Chondrocyte (in vitro differentiated cells): ENCODE data around the gene SFMBT2. TPM values are rescaled to one million over a fixed set of nuclear protein-coding genes. Genes with fewer than 3 reads are reported as not detected.
"Not testable (repeated sequence)": the region's sequence is repeated elsewhere in the genome, so short reads cannot be mapped to it uniquely, and the experiment has no call there.

Experiments
- DNase-seq: peaks from one replicate; pipeline ENCODE4 v3.0.0; 2021; ENCODE audit warnings: mixed read lengths, low spot score
- H3K27ac Mint-ChIP-seq: one replicate; pipeline ENCODE4 v1.8.0; 2021; ENCODE audit warnings: mild to moderate bottlenecking, moderate library complexity, mixed read lengths; ENCODE audit not compliant: unreplicated experiment
- H3K27me3 Mint-ChIP-seq: 2 replicates; pipeline ENCODE4 v1.8.0; 2021; ENCODE audit warnings: low read depth, mixed read lengths
- H3K36me3 Mint-ChIP-seq: 2 replicates; pipeline ENCODE4 v1.8.0; 2021; ENCODE audit warnings: low read depth, mixed read lengths
- H3K4me1 Mint-ChIP-seq: 2 replicates; pipeline ENCODE4 v1.8.0; 2021; ENCODE audit warnings: low read depth, mild to moderate bottlenecking, mixed read lengths
- H3K4me3 Mint-ChIP-seq: one replicate; pipeline ENCODE4 v1.8.0; 2021; ENCODE audit warnings: mild to moderate bottlenecking, moderate library complexity, mixed read lengths; ENCODE audit not compliant: unreplicated experiment
- H3K9me3 Mint-ChIP-seq: 2 replicates; pipeline ENCODE4 v1.8.0; 2021; ENCODE audit warnings: low read depth, mixed read lengths
- CTCF ChIP-seq: fragments of 200-600 bp; sonication (generic); IDR thresholded peaks from 2 replicates; pipeline ENCODE4 v1.5.0; 2021; ENCODE audit warnings: antibody characterized with exemption, mild to moderate bottlenecking, moderate library complexity
- total RNA-seq: library from RNA; stranded (reverse); gene quantifications from 3 replicates; pipeline ENCODE4 v1.2.1, GENCODE V29; 2021

The SFMBT2 gene
- total RNA-seq, 1 donor from 2014 or later, result 1.9 TPM

GRCh38 chr10:7231509-7232414 is 179.1 kb downstream of the SFMBT2 start:
- H3K9me3 Mint-ChIP-seq, result peaks cover 15% of the 10 kb centered on the region
- H3K27ac Mint-ChIP-seq, result no peak overlapping the region
- H3K4me1 Mint-ChIP-seq, result peaks cover 10% of the 10 kb centered on the region
- H3K36me3 Mint-ChIP-seq, result peaks cover 2% of the 10 kb centered on the region
- H3K27me3 Mint-ChIP-seq, result no peaks in the 10 kb centered on the region
- H3K4me3 Mint-ChIP-seq, result no peak overlapping the region
- no peak for TF ChIP-seq CTCF
- DNase-seq, result no peak

- Mint-ChIP-seq H3K4me3 (no peak overlapping the region), H3K36me3 (peaks cover 2% of the 10 kb centered on the region), H3K4me1 (peaks cover 10% of the 10 kb centered on the region), H3K9me3 (peaks cover 9% of the 10 kb centered on the region), H3K27me3 (no peaks in the 10 kb centered on the region), H3K27ac (no peak overlapping the region)
- no peak for TF ChIP-seq CTCF
- no peak for DNase-seq
Measured at GRCh38 chr10:7230951-7231350, 179.9 kb downstream of the SFMBT2 start.

GRCh38 chr10:7230036-7230435 is 180.8 kb downstream of the SFMBT2 start:
- H3K4me1 Mint-ChIP-seq, result peaks cover 10% of the 10 kb centered on the region
- H3K27me3 Mint-ChIP-seq, result no peaks in the 10 kb centered on the region
- H3K36me3 Mint-ChIP-seq, result peaks cover 3% of the 10 kb centered on the region
- no peak overlapping the region for H3K27ac Mint-ChIP-seq
- peaks cover 4% of the 10 kb centered on the region for H3K9me3 Mint-ChIP-seq
- no peak overlapping the region for H3K4me3 Mint-ChIP-seq
- no peak for DNase-seq
- TF ChIP-seq CTCF, result no peak

- Mint-ChIP-seq H3K36me3 (peaks cover 16% of the 10 kb centered on the region), H3K4me3 (no peak overlapping the region), H3K4me1 (no peaks in the 10 kb centered on the region), H3K9me3 (peaks cover 25% of the 10 kb centered on the region), H3K27me3 (no peaks in the 10 kb centered on the region), H3K27ac (no peak overlapping the region)
- no peak for TF ChIP-seq CTCF
- DNase-seq, result no peak
Measured at GRCh38 chr10:7225133-7225532, 185.7 kb downstream of the SFMBT2 start.

- no peak overlapping the region for H3K27ac Mint-ChIP-seq
- H3K27me3 Mint-ChIP-seq, result no peaks in the 10 kb centered on the region
- no peak for DNase-seq
- peak; percentile 56 for TF ChIP-seq CTCF
- H3K9me3 Mint-ChIP-seq, result peaks cover 13% of the 10 kb centered on the region
- H3K4me1 Mint-ChIP-seq, result peaks cover 12% of the 10 kb centered on the region
- H3K4me3 Mint-ChIP-seq, result no peak overlapping the region
- H3K36me3 Mint-ChIP-seq, result peaks cover 9% of the 10 kb centered on the region
Measured at GRCh38 chr10:7218968-7219367, 191.9 kb downstream of the SFMBT2 start.

- H3K4me3 Mint-ChIP-seq, H3K36me3 Mint-ChIP-seq, H3K27ac Mint-ChIP-seq, H3K27me3 Mint-ChIP-seq, H3K4me1 Mint-ChIP-seq, DNase-seq, H3K9me3 Mint-ChIP-seq: not testable (repeated sequence)
Measured at GRCh38 chr10:7212696-7213095, 198.1 kb downstream of the SFMBT2 start.
